WTC11 (cell line): Measurements from ENCODE around the gene EPM2A. TPM values are rescaled to one million over a fixed set of nuclear protein-coding genes. Genes with fewer than 3 reads are reported as not detected.
A peak's percentile ranks its signal among the peaks of the same experiment; 100 is the strongest.

Experiments used
- ATAC-seq: fragments of 200-7000 bp; cut with Tn5 transposase; 2 replicates; pipeline ENCODE4 v1.10.0; 2021; ENCODE audit warnings: mild to moderate bottlenecking, moderate library complexity
- CTCF ChIA-PET: fragments of 300-600 bp; sonication (Branson Sonifier 250); formaldehyde crosslinking; loops from one replicate; lab custom pipeline; 2021; ENCODE audit warnings: antibody characterized with exemption; lab: Charles Lee
- POLR2A ChIA-PET: fragments of 350-600 bp; sonication (Branson Sonifier 250); formaldehyde crosslinking; loops from one replicate; lab custom pipeline; 2021; ENCODE audit warnings: antibody characterized with exemption; lab: Charles Lee
- DNase-seq: peaks from one replicate; pipeline ENCODE4 v3.0.0; 2021; ENCODE audit warnings: low spot score
- H3K27ac Mint-ChIP-seq: 2 replicates; pipeline ENCODE4 v1.8.0; 2021; ENCODE audit warnings: mixed read lengths
- H3K27me3 Mint-ChIP-seq: 2 replicates; pipeline ENCODE4 v1.8.0; 2021; ENCODE audit warnings: low read depth, mild to moderate bottlenecking, moderate library complexity, mixed read lengths
- H3K36me3 Mint-ChIP-seq: 2 replicates; pipeline ENCODE4 v1.8.0; 2021; ENCODE audit warnings: mixed read lengths
- H3K4me1 Mint-ChIP-seq: 2 replicates; pipeline ENCODE4 v1.8.0; 2022; ENCODE audit warnings: mixed read lengths
- H3K4me3 Mint-ChIP-seq: 2 replicates; pipeline ENCODE4 v1.8.0; 2021; ENCODE audit warnings: mild to moderate bottlenecking, moderate library complexity, mixed read lengths
- H3K9me3 Mint-ChIP-seq: 2 replicates; pipeline ENCODE4 v1.8.0; 2021; ENCODE audit warnings: mixed read lengths
- AFF4 ChIP-seq: sonication (generic); formaldehyde crosslinking; IDR thresholded peaks from 2 replicates; pipeline ENCODE4 v1.8.1; 2023; ENCODE audit warnings: mild to moderate bottlenecking, missing genetic modification reagents, borderline replicate concordance
- ATF1 ChIP-seq: sonication (generic); formaldehyde crosslinking; IDR thresholded peaks from 2 replicates; pipeline ENCODE4 v1.8.1; 2023; ENCODE audit warnings: mild to moderate bottlenecking, moderate library complexity, missing genetic modification reagents
- ATF6 ChIP-seq: sonication (generic); formaldehyde crosslinking; IDR thresholded peaks from 2 replicates; pipeline ENCODE4 v1.8.1; 2023; ENCODE audit warnings: mild to moderate bottlenecking, missing genetic modification reagents
- CREB1 ChIP-seq: sonication (generic); formaldehyde crosslinking; IDR thresholded peaks from 2 replicates; pipeline ENCODE4 v1.8.0; 2023; ENCODE audit warnings: mild to moderate bottlenecking, missing genetic modification reagents
- CREM ChIP-seq: sonication (generic); formaldehyde crosslinking; IDR thresholded peaks from 2 replicates; pipeline ENCODE4 v1.8.1; 2022; ENCODE audit warnings: mild to moderate bottlenecking, missing genetic modification reagents, moderate library complexity
- E2F4 ChIP-seq: sonication (generic); formaldehyde crosslinking; IDR thresholded peaks from 2 replicates; pipeline ENCODE4 v1.8.1; 2022; ENCODE audit warnings: low read depth, mild to moderate bottlenecking, moderate library complexity, missing genetic modification reagents, borderline replicate concordance
- ERG ChIP-seq: fragments of 250-450 bp; sonication (Bioruptor Pico); IDR thresholded peaks from 2 replicates; pipeline ENCODE4 v1.8.0; 2021; ENCODE audit warnings: mild to moderate bottlenecking
- ETV6 ChIP-seq: sonication (generic); formaldehyde crosslinking; IDR thresholded peaks from 2 replicates; pipeline ENCODE4 v1.8.1; 2022; ENCODE audit warnings: mild to moderate bottlenecking, missing genetic modification reagents
- FOXJ3 ChIP-seq: sonication (generic); formaldehyde crosslinking; IDR thresholded peaks from 2 replicates; pipeline ENCODE4 v1.9.0; 2021; ENCODE audit warnings: missing genetic modification reagents, mild to moderate bottlenecking, borderline replicate concordance
- FOXK1 ChIP-seq: sonication (generic); formaldehyde crosslinking; IDR thresholded peaks from 2 replicates; pipeline ENCODE4 v1.8.0; 2022; ENCODE audit warnings: mild to moderate bottlenecking, moderate library complexity, missing genetic modification reagents
- GRHL2 ChIP-seq: fragments of 250-450 bp; sonication (Bioruptor Pico); IDR thresholded peaks from 2 replicates; pipeline ENCODE4 v1.8.0; 2022; ENCODE audit warnings: mild to moderate bottlenecking, moderate library complexity; ENCODE audit not compliant: insufficient replicate concordance, severe bottlenecking
- HMGA2 ChIP-seq: fragments of 250-450 bp; sonication (Bioruptor Pico); IDR thresholded peaks from 2 replicates; pipeline ENCODE4 v1.4.0; 2021; ENCODE audit warnings: mild to moderate bottlenecking, moderate library complexity
- HMGXB4 ChIP-seq: sonication (generic); formaldehyde crosslinking; IDR thresholded peaks from 2 replicates; pipeline ENCODE4 v1.8.1; 2023; ENCODE audit warnings: mild to moderate bottlenecking, moderate library complexity, missing genetic modification reagents
- MXD4 ChIP-seq: fragments of 250-450 bp; sonication (Bioruptor Pico); IDR thresholded peaks from 2 replicates; pipeline ENCODE4 v1.8.0; 2021; ENCODE audit warnings: mild to moderate bottlenecking, moderate library complexity, borderline replicate concordance
- MYBL2 ChIP-seq: sonication (generic); formaldehyde crosslinking; IDR thresholded peaks from 2 replicates; pipeline ENCODE4 v1.8.1; 2023; ENCODE audit warnings: mild to moderate bottlenecking, moderate library complexity, missing genetic modification reagents
- PREB ChIP-seq: sonication (generic); formaldehyde crosslinking; IDR thresholded peaks from 2 replicates; pipeline ENCODE4 v1.8.1; 2022; ENCODE audit warnings: mild to moderate bottlenecking, missing genetic modification reagents, moderate library complexity, borderline replicate concordance
- RELA ChIP-seq: sonication (generic); formaldehyde crosslinking; IDR thresholded peaks from 2 replicates; pipeline ENCODE4 v1.8.1; 2022; ENCODE audit warnings: missing genetic modification reagents, mild to moderate bottlenecking, borderline replicate concordance
- SMAD4 ChIP-seq: sonication (generic); formaldehyde crosslinking; IDR thresholded peaks from 2 replicates; pipeline ENCODE4 v1.8.0; 2022; ENCODE audit warnings: mild to moderate bottlenecking, missing genetic modification reagents
- SOX15 ChIP-seq: fragments of 250-450 bp; sonication (Bioruptor Pico); IDR thresholded peaks from 2 replicates; pipeline ENCODE4 v1.9.0; 2021; ENCODE audit warnings: mild to moderate bottlenecking
- TCF7 ChIP-seq: sonication (generic); formaldehyde crosslinking; IDR thresholded peaks from 2 replicates; pipeline ENCODE4 v1.8.0; 2022; ENCODE audit warnings: mild to moderate bottlenecking, low read depth, missing genetic modification reagents, moderate library complexity
- USF1 ChIP-seq: sonication (generic); formaldehyde crosslinking; IDR thresholded peaks from 2 replicates; pipeline ENCODE4 v1.8.0; 2022; ENCODE audit warnings: mild to moderate bottlenecking, missing genetic modification reagents
- USF2 ChIP-seq: sonication (generic); formaldehyde crosslinking; IDR thresholded peaks from 2 replicates; pipeline ENCODE4 v1.8.1; 2023; ENCODE audit warnings: mild to moderate bottlenecking, missing genetic modification reagents, moderate library complexity
- ZNF138 ChIP-seq: sonication (generic); formaldehyde crosslinking; conservative IDR thresholded peaks from 2 replicates; pipeline ENCODE4 v1.8.1; 2022; ENCODE audit warnings: mild to moderate bottlenecking, moderate library complexity, missing genetic modification reagents
- total RNA-seq: library from RNA; stranded (reverse); gene quantifications from 3 replicates; pipeline ENCODE4 v1.2.3, GENCODE V29; 2021

Gene EPM2A
- total RNA-seq, 1 experiment from 2014 or later = 5.3 TPM

- ATAC-seq = no peak
- no peak for DNase-seq
- no peak overlapping the region for H3K27ac Mint-ChIP-seq
- ChIA-PET CTCF (no interaction called here), POLR2A (no interaction called here)
- no peaks in the 10 kb centered on the region for H3K27me3 Mint-ChIP-seq
- H3K9me3 Mint-ChIP-seq = peaks cover 7% of the 10 kb centered on the region
- no peaks in the 10 kb centered on the region; the same call in 1 of the 2 replicates for H3K36me3 Mint-ChIP-seq
- peaks cover 18% of the 10 kb centered on the region for H3K4me1 Mint-ChIP-seq
- TF ChIP-seq MXD4 (no peak), FOXK1 (no peak), HMGA2 (CRISPR knock-in tag) (no peak), SMAD4 (CRISPR knock-in tag) (no peak), USF2 (CRISPR knock-in tag) (no peak), MYBL2 (no peak), HMGXB4 (CRISPR knock-in tag) (no peak), ZNF138 (CRISPR knock-in tag) (no peak), E2F4 (CRISPR knock-in tag) (no peak), AFF4 (no peak), RELA (CRISPR knock-in tag) (no peak)
- H3K4me3 Mint-ChIP-seq = no peak overlapping the region
Measured at GRCh38 chr6:145738265-145738664, 2.9 kb upstream of the EPM2A start.

- ATAC-seq = no peak
- DNase-seq = no peak
- peaks cover 7% of the 10 kb centered on the region for H3K9me3 Mint-ChIP-seq
- POLR2A ChIA-PET = interaction anchor here (4.3 kb wide), 1 partner anchor 78 kb away, joined by 44 read pairs; the partner anchor contains the start of gene FBXO30
- CTCF ChIA-PET = interaction anchor here (1.3 kb wide), 1 partner anchor 79 kb away, joined by 3 read pairs; no protein-coding TSS in a partner anchor
- no peak overlapping the region for H3K27ac Mint-ChIP-seq
- H3K4me3 Mint-ChIP-seq = peak overlapping the region; percentile 87; the same call in 1 of the 2 replicates
- H3K4me1 Mint-ChIP-seq = peaks cover 18% of the 10 kb centered on the region
- no peaks in the 10 kb centered on the region; the same call in 1 of the 2 replicates for H3K36me3 Mint-ChIP-seq
- no peaks in the 10 kb centered on the region for H3K27me3 Mint-ChIP-seq
- TF ChIP-seq ATF6 (no peak), FOXJ3 (CRISPR knock-in tag) (no peak), ETV6 (no peak), MXD4 (no peak), ATF1 (CRISPR knock-in tag) (no peak), SOX15 (CRISPR knock-in tag) (no peak), USF1 (CRISPR knock-in tag) (no peak), GRHL2 (no peak), TCF7 (CRISPR knock-in tag) (no peak), PREB (no peak), CREB1 (CRISPR knock-in tag) (no peak), ERG (CRISPR knock-in tag) (no peak), ZNF138 (CRISPR knock-in tag) (no peak), CREM (CRISPR knock-in tag) (no peak)
Measured at GRCh38 chr6:145736661-145737144, 1.4 kb upstream of the EPM2A start.
